ENCODE measurements around the gene ASIC3.

- TF ChIP-seq EZH2phosphoT487 (IDR thresholded peaks at IDR 0.05; ENCODE audit: borderline replicate concordance) = no peak
- TF ChIP-seq CTCF (conservative IDR thresholded peaks at IDR 0.05; ENCODE audit: low read length) = no peak
Measured at GRCh38 chr7:151088019-151088855, 39.9 kb downstream of the ASIC3 start.
